OCI-LY7 (cell line): ENCODE data around the gene AK9. TPM values are rescaled to one million over a fixed set of nuclear protein-coding genes. Genes with fewer than 3 reads are reported as not detected.

Experiments used
- BruUV-seq: library from RNA; stranded (reverse); fragments of 400-500 nt; replicated peaks from 2 replicates; lab custom pipeline; 2021; lab: Mats Ljungman, UMichigan
- CTCF ChIA-PET: fragments of 300-600 bp; sonication (Branson Sonifier 250); formaldehyde crosslinking; loops from one replicate; lab custom pipeline; 2022; ENCODE audit warnings: antibody characterized with exemption; ENCODE audit not compliant: unreplicated experiment; lab: Charles Lee
- POLR2A ChIA-PET: fragments of 300-600 bp; sonication (Branson Sonifier 250); formaldehyde crosslinking; loops from one replicate; lab custom pipeline; 2022; ENCODE audit warnings: antibody characterized with exemption; lab: Charles Lee
- DNase-seq: peaks from one replicate; pipeline ENCODE4 v3.0.0-alpha.2; 2015; ENCODE audit warnings: low spot score
- H2AFZ ChIP-seq: fragments of 200-600 bp; sonication (generic), shearing (Covaris generic); 2 replicates; pipeline ENCODE4 v1.6.1; 2014; ENCODE audit warnings: mild to moderate bottlenecking, antibody characterized with exemption, low read length, moderate library complexity
- H3K27ac ChIP-seq: fragments of 200-600 bp; sonication (generic); 2 replicates; pipeline ENCODE4 v1.5.1; 2014; ENCODE audit warnings: mixed run types, low read depth, mild to moderate bottlenecking, moderate library complexity, low read length, inconsistent platforms; ENCODE audit not compliant: poor library complexity, severe bottlenecking
- H3K36me3 ChIP-seq: fragments of 200-600 bp; sonication (generic); 2 replicates; pipeline ENCODE4 v1.6.1; 2014; ENCODE audit warnings: mild to moderate bottlenecking, antibody characterized with exemption, low read length, moderate library complexity, mixed read lengths; ENCODE audit not compliant: insufficient read depth
- H3K4me1 ChIP-seq: fragments of 200-600 bp; sonication (generic); 2 replicates; pipeline ENCODE4 v1.5.1; 2014; ENCODE audit warnings: mild to moderate bottlenecking, low read length; ENCODE audit not compliant: insufficient read depth, poor library complexity, severe bottlenecking
- H3K4me2 ChIP-seq: fragments of 200-600 bp; sonication (generic); 2 replicates; pipeline ENCODE4 v1.6.1; 2014; ENCODE audit warnings: mild to moderate bottlenecking, low read length
- H3K4me3 ChIP-seq: fragments of 200-600 bp; sonication (generic); 2 replicates; pipeline ENCODE4 v1.5.1; 2014; ENCODE audit warnings: mild to moderate bottlenecking, low read depth, low read length; ENCODE audit not compliant: poor library complexity, severe bottlenecking
- H3K79me2 ChIP-seq: fragments of 200-600 bp; sonication (generic); 2 replicates; pipeline ENCODE4 v1.6.1; 2016; ENCODE audit warnings: low read depth, mild to moderate bottlenecking, low read length, moderate library complexity, mixed read lengths; ENCODE audit not compliant: insufficient read depth
- H3K9me2 ChIP-seq: fragments of 200-600 bp; sonication (generic); 2 replicates; pipeline ENCODE4 v1.6.1; 2016; ENCODE audit warnings: mild to moderate bottlenecking, low read length, mixed read lengths; ENCODE audit not compliant: insufficient read depth
- H3K9me3 ChIP-seq: fragments of 200-600 bp; sonication (generic); 2 replicates; pipeline ENCODE4 v1.6.1; 2014; ENCODE audit warnings: mild to moderate bottlenecking, mixed run types, low read length, mixed read lengths
- H4K20me1 ChIP-seq: fragments of 200-600 bp; sonication (generic); 2 replicates; pipeline ENCODE4 v1.6.1; 2014; ENCODE audit warnings: mild to moderate bottlenecking, antibody characterized with exemption, low read length, moderate library complexity, mixed read lengths; ENCODE audit not compliant: insufficient read depth
- CTCF ChIP-seq: fragments of 200-600 bp; sonication (generic); conservative IDR thresholded peaks from 2 replicates; pipeline ENCODE4 v1.5.1; 2014; ENCODE audit warnings: mild to moderate bottlenecking, antibody characterized with exemption, low read length, moderate library complexity, mixed read lengths
- EZH2phosphoT487 ChIP-seq: fragments of 200-600 bp; sonication (generic); IDR thresholded peaks from 2 replicates; pipeline ENCODE4 v1.6.1; 2018; ENCODE audit warnings: low read depth, borderline replicate concordance, mild to moderate bottlenecking, mixed run types, antibody characterized with exemption, low read length, moderate library complexity, mixed read lengths
- intact Hi-C: fragments of 100-400 bp; cut with micrococcal nuclease; formaldehyde crosslinking; loops from one replicate; pipeline ENCODE4 v1.10.0; 2022; ENCODE audit not compliant: unreplicated experiment
- total RNA-seq, 2 experiments: library from RNA; depleted of rRNA in 1 of 2; stranded (reverse); fragments of >200 nt in 1 of 2; shearing (Covaris generic) in 1 of 2; gene quantifications; 2 replicates each; pipeline ENCODE4 v1.2.3, GENCODE V29; 2014 to 2022

Gene AK9
- total RNA-seq, 2 experiments from 2014 or later = 4.9 to 6.7 TPM

GRCh38 chr6:109449795-109450673 lies 241.0 kb downstream of the AK9 start:
- POLR2A ChIA-PET = interaction anchor here (0.7 to 1.5 kb wide), 2 partner anchors 9 to 30 kb away, joined by 4 to 5 read pairs; no protein-coding TSS in a partner anchor

GRCh38 chr6:109449064-109449794 lies 241.8 kb downstream of the AK9 start:
- H2AFZ ChIP-seq = no peak overlapping the region
- TF ChIP-seq EZH2phosphoT487 (no peak), CTCF (no peak)
- H3K4me3 ChIP-seq = no peak overlapping the region
- intact Hi-C loops = no loop called here
- H3K9me2 ChIP-seq = no peaks in the 10 kb centered on the region
- peaks cover 46% of the 10 kb centered on the region for H3K4me1 ChIP-seq
- peaks cover 12% of the 10 kb centered on the region; the same call in 1 of the 2 replicates for H3K79me2 ChIP-seq
- no TSS peak for BruUV-seq
- CTCF ChIA-PET = no interaction called here
- DNase-seq = no peak
- H3K36me3 ChIP-seq = peaks cover 81% of the 10 kb centered on the region
- no peaks in the 10 kb centered on the region for H4K20me1 ChIP-seq
- no peak overlapping the region for H3K27ac ChIP-seq
- no peak overlapping the region for H3K4me2 ChIP-seq
- POLR2A ChIA-PET = interaction anchor here (0.7 kb wide), 1 partner anchor 8 kb away, joined by 4 read pairs; no protein-coding TSS in a partner anchor
- H3K9me3 ChIP-seq = no peaks in the 10 kb centered on the region

More at GRCh38 chr6:109449795-109450673, 241.0 kb downstream of the AK9 start:
- no peak overlapping the region for H2AFZ ChIP-seq
- H3K4me2 ChIP-seq = peak overlapping the region; percentile 13; the same call in 1 of the 2 replicates
- CTCF ChIA-PET = interaction anchor here (0.6 kb wide), 1 partner anchor 34 kb away, joined by 3 read pairs; no protein-coding TSS in a partner anchor
- H3K79me2 ChIP-seq = peaks cover 15% of the 10 kb centered on the region; the same call in 1 of the 2 replicates
- H3K9me3 ChIP-seq = no peaks in the 10 kb centered on the region
- H3K27ac ChIP-seq = no peak overlapping the region
- no peak overlapping the region for H3K4me3 ChIP-seq
- BruUV-seq = no TSS peak
- intact Hi-C loops = loop anchor here (10.0 kb wide), 1 partner anchor 355 kb away; the partner anchor contains the start of genes CEP57L1 and SESN1
- no peak for TF ChIP-seq EZH2phosphoT487
- no peak for TF ChIP-seq CTCF
- H3K9me2 ChIP-seq = no peaks in the 10 kb centered on the region
- peaks cover 49% of the 10 kb centered on the region for H3K4me1 ChIP-seq
- H3K36me3 ChIP-seq = peaks cover 73% of the 10 kb centered on the region
- H4K20me1 ChIP-seq = no peaks in the 10 kb centered on the region
- peak; percentile 32 for DNase-seq
